Breast epithelium (tissue), 4 donors: ENCODE data around the gene HEATR3. TPM values are rescaled to one million over a fixed set of nuclear protein-coding genes. Genes with fewer than 3 reads are reported as not detected.

Experiments used
- DNase-seq, 2 donors: peaks; one replicate each; pipeline ENCODE4 v3.0.0-alpha.2; 2019; ENCODE audit warnings: low spot score in 2 of 2
- H3K27ac ChIP-seq, 2 donors: fragments of 200-600 bp; sonication (generic) in 1 of 2; one replicate each; pipeline ENCODE4 v1.5.1; 2016 to 2019; ENCODE audit warnings: mild to moderate bottlenecking in 1 of 2
- H3K27me3 ChIP-seq, 2 donors: fragments of 200-600 bp; sonication (generic) in 1 of 2; one replicate each; pipeline versions ENCODE4 v1.5.1 to v1.6.0; 2017 to 2019; ENCODE audit warnings: control low read depth in 1 of 2, mild to moderate bottlenecking in 1 of 2
- H3K36me3 ChIP-seq: fragments of 200-600 bp; one replicate; pipeline ENCODE4 v1.5.1; 2019
- H3K4me1 ChIP-seq, 2 donors: fragments of 200-600 bp; sonication (generic); one replicate each; pipeline ENCODE4 v1.5.1; 2016 to 2019; ENCODE audit warnings: control low read depth in 1 of 2
- H3K4me3 ChIP-seq, 3 donors: fragments of 200-600 bp; sonication (generic); 1 replicate in 2 of 3; 2 replicates in 1 of 3; pipeline ENCODE4 v1.5.1; 2016 to 2019; ENCODE audit warnings: mild to moderate bottlenecking in 3 of 3, moderate library complexity in 2 of 3
- H3K9me3 ChIP-seq, 2 donors: fragments of 200-600 bp; sonication (generic) in 1 of 2; one replicate each; pipeline ENCODE4 v1.5.1; 2016 to 2019; ENCODE audit warnings: control low read depth in 1 of 2
- CTCF ChIP-seq, 3 donors: fragments of 450-650 bp; IDR thresholded peaks; one replicate each; pipeline ENCODE4 v1.5.1; 2016 to 2017; ENCODE audit warnings: antibody characterized with exemption in 3 of 3, mild to moderate bottlenecking in 3 of 3, moderate library complexity in 3 of 3
- POLR2A ChIP-seq: fragments of 450-650 bp; IDR thresholded peaks from one replicate; pipeline ENCODE4 v1.6.1; 2016; ENCODE audit warnings: antibody characterized with exemption, mild to moderate bottlenecking, moderate library complexity
- POLR2AphosphoS5 ChIP-seq, 3 donors: sonication (generic); formaldehyde crosslinking; IDR thresholded peaks; one replicate each; pipeline ENCODE4 v1.6.1; 2017; ENCODE audit warnings: antibody characterized with exemption in 3 of 3
- intact Hi-C: fragments of 100-400 bp; cut with DNase I; formaldehyde crosslinking; loops from one replicate; pipeline ENCODE4 v1.15.1; 2023; ENCODE audit warnings: low total_unique reads
- total RNA-seq, 3 donors: library from RNA; depleted of rRNA; stranded (reverse); fragments of >200 nt; gene quantifications; one replicate each; pipeline ENCODE4 v1.1.0, GENCODE V29; 2016

The HEATR3 gene
- total RNA-seq, 3 donors from 2014 or later = 16.6 to 31.1 (median 18.4) TPM

DNA sequence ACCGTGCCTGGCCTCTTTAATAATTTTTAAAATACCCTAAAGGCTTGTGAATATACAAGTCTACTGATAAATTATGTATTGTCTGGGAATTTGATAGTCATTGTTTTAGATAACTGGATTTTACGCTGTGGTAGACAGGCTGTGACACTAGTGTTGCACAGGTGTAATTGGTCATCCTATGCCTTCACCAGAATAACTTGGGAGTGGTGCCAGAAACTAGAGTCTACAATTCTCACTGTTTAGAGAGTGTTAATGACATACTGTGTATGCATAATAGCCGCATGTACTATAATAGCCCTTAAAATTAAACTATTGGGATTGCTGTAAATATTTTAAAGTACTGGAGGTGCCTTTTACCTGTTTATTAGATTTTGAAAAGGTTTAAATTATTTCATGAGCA lies 29.3 kb upstream of the HEATR3 start:
- Histone ChIP-seq H3K4me3 (no peak overlapping the region), H3K36me3 (no peaks in the 10 kb centered on the region), H3K9me3 (no peaks in the 10 kb centered on the region), H3K4me1 (no peaks in the 10 kb centered on the region), H3K27ac (no peak overlapping the region), H3K27me3 (no peaks in the 10 kb centered on the region)
- no peak for DNase-seq
- TF ChIP-seq POLR2AphosphoS5 (IDR thresholded peaks at IDR 0.05) (no peak), CTCF (IDR thresholded peaks at IDR 0.05) (no peak)
- intact Hi-C loops = no loop called here

GRCh38 chr16:50037662-50038220 lies 28.0 kb upstream of the HEATR3 start:
- Histone ChIP-seq H3K4me1 (no peaks in the 10 kb centered on the region), H3K9me3 (no peaks in the 10 kb centered on the region), H3K36me3 (no peaks in the 10 kb centered on the region), H3K4me3 (no peak overlapping the region), H3K27me3 (no peaks in the 10 kb centered on the region), H3K27ac (no peak overlapping the region)
- DNase-seq = no peak
- TF ChIP-seq CTCF (IDR thresholded peaks at IDR 0.05) (no peak), POLR2A (no peak), POLR2AphosphoS5 (IDR thresholded peaks at IDR 0.05) (no peak)
- intact Hi-C loops = no loop called here

- no peak overlapping the region for H3K4me3 ChIP-seq
- no peaks in the 10 kb centered on the region for H3K36me3 ChIP-seq
- intact Hi-C loops = no loop called here
- H3K27ac ChIP-seq = no peak overlapping the region
- no peaks in the 10 kb centered on the region for H3K9me3 ChIP-seq
- no peaks in the 10 kb centered on the region for H3K27me3 ChIP-seq
- DNase-seq = no peak
- no peaks in the 10 kb centered on the region for H3K4me1 ChIP-seq
- TF ChIP-seq POLR2A (no peak), POLR2AphosphoS5 (IDR thresholded peaks at IDR 0.05) (no peak), CTCF (IDR thresholded peaks at IDR 0.05) (no peak)
Observed at GRCh38 chr16:50038286-50038685, 27.5 kb upstream of the HEATR3 start.

GRCh38 chr16:50038756-50039529 lies 26.8 kb upstream of the HEATR3 start:
- H3K4me3 ChIP-seq = no peak overlapping the region
- intact Hi-C loops = no loop called here
- H3K9me3 ChIP-seq = no peaks in the 10 kb centered on the region
- H3K27ac ChIP-seq = no peak overlapping the region
- no peak for DNase-seq
- H3K36me3 ChIP-seq = no peaks in the 10 kb centered on the region
- H3K4me1 ChIP-seq = no peaks in the 10 kb centered on the region
- no peaks in the 10 kb centered on the region for H3K27me3 ChIP-seq
- TF ChIP-seq POLR2A = no peak
- no peak for TF ChIP-seq CTCF (IDR thresholded peaks at IDR 0.05)
- TF ChIP-seq POLR2AphosphoS5 (IDR thresholded peaks at IDR 0.05) = no peak

DNA sequence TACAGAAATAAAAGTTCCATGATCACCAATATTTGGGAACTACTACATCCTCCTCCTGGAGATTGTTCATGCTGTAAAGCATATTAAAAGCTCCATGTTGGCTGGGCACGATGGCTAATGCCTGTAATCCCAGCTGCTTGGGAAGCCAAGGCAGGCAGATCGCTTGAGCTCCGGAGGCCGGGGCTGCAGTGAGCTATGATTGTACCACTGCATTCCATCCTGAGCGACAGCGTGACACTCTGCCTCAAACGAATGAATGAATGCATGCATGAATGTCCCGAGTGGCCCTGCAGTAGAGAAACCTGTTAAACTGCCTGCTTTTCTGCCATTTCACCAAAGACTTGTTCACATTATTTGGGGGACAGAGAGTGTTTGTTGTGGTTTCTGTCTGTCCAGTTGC lies 25.8 kb upstream of the HEATR3 start:
- H3K4me3 ChIP-seq = no peak overlapping the region
- no peaks in the 10 kb centered on the region for H3K4me1 ChIP-seq
- no peaks in the 10 kb centered on the region for H3K36me3 ChIP-seq
- no peaks in the 10 kb centered on the region for H3K9me3 ChIP-seq
- no peak for DNase-seq
- no peak overlapping the region for H3K27ac ChIP-seq
- TF ChIP-seq POLR2AphosphoS5 (IDR thresholded peaks at IDR 0.05) (no peak), POLR2A (no peak), CTCF (IDR thresholded peaks at IDR 0.05) (no peak)
- no peaks in the 10 kb centered on the region for H3K27me3 ChIP-seq
- intact Hi-C loops = loop anchor here (10.0 kb wide), 1 partner anchor 1535 kb away; no protein-coding TSS in a partner anchor
